ENCODE measurements around the gene GNB1L. TPM values are rescaled to one million over a fixed set of nuclear protein-coding genes. Genes with fewer than 3 reads are reported as not detected.

The GNB1L gene
- polyA plus RNA-seq, 1 donor from 2014 or later, result 16.5 TPM

DNA sequence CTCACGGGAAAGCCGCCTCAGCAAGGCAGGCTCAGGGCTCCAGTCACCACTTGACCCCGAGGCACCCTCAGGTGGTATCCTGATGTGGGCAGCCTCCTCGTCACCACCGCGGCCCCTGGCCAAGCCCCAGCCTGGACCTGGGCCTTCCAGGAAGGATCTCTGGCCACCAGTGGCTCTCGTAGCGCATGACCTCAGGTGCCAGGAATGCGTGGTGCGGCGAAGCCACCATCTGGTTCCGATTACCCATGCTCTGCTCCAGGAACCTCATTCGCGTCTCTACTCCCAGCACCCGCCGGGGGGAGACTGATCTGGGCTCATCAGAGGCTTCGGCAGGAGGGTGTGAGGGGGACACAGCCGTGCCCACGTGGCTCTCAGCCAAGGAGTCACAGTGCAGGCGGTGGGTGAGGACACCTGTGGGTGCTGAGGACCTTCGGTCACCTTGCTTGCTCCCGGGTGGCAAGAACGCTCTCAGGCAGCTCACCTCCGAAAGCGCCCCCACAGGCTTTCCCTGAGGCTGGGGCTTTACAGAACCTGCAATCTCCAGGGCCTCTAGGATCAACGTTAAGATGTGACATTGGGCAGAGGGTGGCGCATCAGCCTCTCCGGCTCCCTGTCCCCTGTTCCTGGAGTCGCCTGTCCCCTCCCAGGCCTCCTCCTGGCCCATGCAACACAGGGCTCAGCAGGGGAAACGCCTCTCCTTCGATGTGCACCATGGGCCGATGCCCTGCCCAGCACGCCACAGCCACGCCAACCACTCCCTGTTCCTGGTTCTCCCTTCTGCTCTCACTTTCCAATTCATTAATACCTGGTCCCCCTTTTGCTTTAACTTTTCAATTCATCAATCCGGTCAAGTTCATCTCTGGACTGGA, 55.1 kb downstream of the GNB1L start:
- H3K4me2 ChIP-seq (ENCODE audit: low read length), result no peak overlapping the region
- no peaks in the 10 kb centered on the region for H3K9me2 ChIP-seq (ENCODE audit: insufficient read depth, low read length)
- no peaks in the 10 kb centered on the region for H3K36me3 ChIP-seq (ENCODE audit: insufficient read depth, low read length)
- TF ChIP-seq POLR2AphosphoS5 (IDR thresholded peaks at IDR 0.05), result no peak
- TF ChIP-seq EP300 (conservative IDR thresholded peaks at IDR 0.05; ENCODE audit: poor library complexity, severe bottlenecking), result no peak
- TF ChIP-seq EZH2 (IDR thresholded peaks at IDR 0.05; ENCODE audit: borderline replicate concordance, insufficient read depth, low read length, poor library complexity, severe bottlenecking), result no peak
- no peak for TF ChIP-seq MXI1 (conservative IDR thresholded peaks at IDR 0.05; ENCODE audit: poor library complexity, severe bottlenecking)
- H3K4me3 ChIP-seq (ENCODE audit: low read length), result no peak overlapping the region
- no peaks in the 10 kb centered on the region for H4K20me1 ChIP-seq (ENCODE audit: insufficient read depth)
- H3K9ac ChIP-seq (ENCODE audit: low read length), result no peak overlapping the region
- H3K27ac ChIP-seq (ENCODE audit: low read length), result no peak overlapping the region
- H3F3A ChIP-seq (ENCODE audit: insufficient read depth, low read length, poor library complexity, severe bottlenecking), result no peaks in the 10 kb centered on the region
- no peaks in the 10 kb centered on the region for H3K9me3 ChIP-seq (ENCODE audit: low read length)
- no peaks in the 10 kb centered on the region for H3K27me3 ChIP-seq (ENCODE audit: insufficient read depth, low read depth, low read length)
- no peaks in the 10 kb centered on the region for H3K79me2 ChIP-seq (replicated peaks; ENCODE audit: insufficient read depth, low read length)
- H2AFZ ChIP-seq (ENCODE audit: low read depth, low read length), result no peak overlapping the region

DNA sequence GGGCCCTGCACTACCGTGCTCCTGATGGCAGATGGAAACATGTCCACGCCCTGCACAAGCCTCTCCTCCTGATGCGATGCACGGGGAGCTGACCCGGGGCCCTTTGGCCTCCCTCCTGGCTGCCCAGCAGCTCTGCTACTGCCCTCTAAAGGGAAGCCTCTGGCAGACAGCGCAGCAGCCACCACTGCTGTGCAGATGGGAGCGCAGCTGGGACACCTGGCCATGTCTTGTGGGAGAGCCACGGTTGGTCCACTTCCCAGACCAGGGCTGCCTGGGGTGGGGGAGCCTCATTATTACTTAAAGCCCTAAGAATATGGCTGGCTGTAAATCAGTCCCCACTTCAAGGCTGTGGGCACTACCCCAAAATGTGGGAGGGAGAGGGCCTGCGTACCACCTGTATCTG, 55.8 kb downstream of the GNB1L start:
- Histone ChIP-seq H3K4me3 (ENCODE audit: low read length) (no peak overlapping the region), H3K27me3 (ENCODE audit: insufficient read depth, low read depth, low read length) (no peaks in the 10 kb centered on the region), H3K9me3 (ENCODE audit: low read length) (no peaks in the 10 kb centered on the region), H3K9me2 (ENCODE audit: insufficient read depth, low read length) (no peaks in the 10 kb centered on the region), H3K9ac (ENCODE audit: low read length) (no peak overlapping the region), H3K79me2 (replicated peaks; ENCODE audit: insufficient read depth, low read length) (no peaks in the 10 kb centered on the region), H2AFZ (ENCODE audit: low read depth, low read length) (no peak overlapping the region), H3K27ac (ENCODE audit: low read length) (no peak overlapping the region), H3K4me2 (ENCODE audit: low read length) (no peak overlapping the region), H3F3A (ENCODE audit: insufficient read depth, low read length, poor library complexity, severe bottlenecking) (no peaks in the 10 kb centered on the region), H4K20me1 (ENCODE audit: insufficient read depth) (no peaks in the 10 kb centered on the region), H3K36me3 (ENCODE audit: insufficient read depth, low read length) (no peaks in the 10 kb centered on the region)
- no peak for TF ChIP-seq EP300 (conservative IDR thresholded peaks at IDR 0.05; ENCODE audit: poor library complexity, severe bottlenecking)
- TF ChIP-seq, protein P1, sequence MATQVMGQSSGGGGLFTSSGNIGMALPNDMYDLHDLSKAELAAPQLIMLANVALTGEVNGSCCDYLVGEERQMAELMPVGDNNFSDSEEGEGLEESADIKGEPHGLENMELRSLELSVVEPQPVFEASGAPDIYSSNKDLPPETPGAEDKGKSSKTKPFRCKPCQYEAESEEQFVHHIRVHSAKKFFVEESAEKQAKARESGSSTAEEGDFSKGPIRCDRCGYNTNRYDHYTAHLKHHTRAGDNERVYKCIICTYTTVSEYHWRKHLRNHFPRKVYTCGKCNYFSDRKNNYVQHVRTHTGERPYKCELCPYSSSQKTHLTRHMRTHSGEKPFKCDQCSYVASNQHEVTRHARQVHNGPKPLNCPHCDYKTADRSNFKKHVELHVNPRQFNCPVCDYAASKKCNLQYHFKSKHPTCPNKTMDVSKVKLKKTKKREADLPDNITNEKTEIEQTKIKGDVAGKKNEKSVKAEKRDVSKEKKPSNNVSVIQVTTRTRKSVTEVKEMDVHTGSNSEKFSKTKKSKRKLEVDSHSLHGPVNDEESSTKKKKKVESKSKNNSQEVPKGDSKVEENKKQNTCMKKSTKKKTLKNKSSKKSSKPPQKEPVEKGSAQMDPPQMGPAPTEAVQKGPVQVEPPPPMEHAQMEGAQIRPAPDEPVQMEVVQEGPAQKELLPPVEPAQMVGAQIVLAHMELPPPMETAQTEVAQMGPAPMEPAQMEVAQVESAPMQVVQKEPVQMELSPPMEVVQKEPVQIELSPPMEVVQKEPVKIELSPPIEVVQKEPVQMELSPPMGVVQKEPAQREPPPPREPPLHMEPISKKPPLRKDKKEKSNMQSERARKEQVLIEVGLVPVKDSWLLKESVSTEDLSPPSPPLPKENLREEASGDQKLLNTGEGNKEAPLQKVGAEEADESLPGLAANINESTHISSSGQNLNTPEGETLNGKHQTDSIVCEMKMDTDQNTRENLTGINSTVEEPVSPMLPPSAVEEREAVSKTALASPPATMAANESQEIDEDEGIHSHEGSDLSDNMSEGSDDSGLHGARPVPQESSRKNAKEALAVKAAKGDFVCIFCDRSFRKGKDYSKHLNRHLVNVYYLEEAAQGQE (IDR thresholded peaks at IDR 0.05; ENCODE audit: borderline replicate concordance), result no peak
- TF ChIP-seq, protein P2, sequence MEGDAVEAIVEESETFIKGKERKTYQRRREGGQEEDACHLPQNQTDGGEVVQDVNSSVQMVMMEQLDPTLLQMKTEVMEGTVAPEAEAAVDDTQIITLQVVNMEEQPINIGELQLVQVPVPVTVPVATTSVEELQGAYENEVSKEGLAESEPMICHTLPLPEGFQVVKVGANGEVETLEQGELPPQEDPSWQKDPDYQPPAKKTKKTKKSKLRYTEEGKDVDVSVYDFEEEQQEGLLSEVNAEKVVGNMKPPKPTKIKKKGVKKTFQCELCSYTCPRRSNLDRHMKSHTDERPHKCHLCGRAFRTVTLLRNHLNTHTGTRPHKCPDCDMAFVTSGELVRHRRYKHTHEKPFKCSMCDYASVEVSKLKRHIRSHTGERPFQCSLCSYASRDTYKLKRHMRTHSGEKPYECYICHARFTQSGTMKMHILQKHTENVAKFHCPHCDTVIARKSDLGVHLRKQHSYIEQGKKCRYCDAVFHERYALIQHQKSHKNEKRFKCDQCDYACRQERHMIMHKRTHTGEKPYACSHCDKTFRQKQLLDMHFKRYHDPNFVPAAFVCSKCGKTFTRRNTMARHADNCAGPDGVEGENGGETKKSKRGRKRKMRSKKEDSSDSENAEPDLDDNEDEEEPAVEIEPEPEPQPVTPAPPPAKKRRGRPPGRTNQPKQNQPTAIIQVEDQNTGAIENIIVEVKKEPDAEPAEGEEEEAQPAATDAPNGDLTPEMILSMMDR (IDR thresholded peaks at IDR 0.05; ENCODE audit: poor library complexity, severe bottlenecking), result no peak
- no peak for TF ChIP-seq TAF1 (IDR thresholded peaks at IDR 0.05; ENCODE audit: low read depth)
- no peak for TF ChIP-seq SMC3 (conservative IDR thresholded peaks at IDR 0.05; ENCODE audit: poor library complexity)
